LNCaP clone FGC (cell line): Measurements from ENCODE around the gene EML2.

Experiments used
- DNase-seq: peaks from one replicate; pipeline ENCODE4 v3.0.0-alpha.2; 2011; ENCODE audit warnings: low read depth
- H3K4me3 ChIP-seq: 2 replicates; pipeline ENCODE4 v1.5.1; 2011; ENCODE audit warnings: mild to moderate bottlenecking, low read depth, low read length, control low read depth
- TF ChIP-seq, protein P1 (sequence below): IDR thresholded peaks from 2 replicates; pipeline ENCODE4 v1.5.1; 2012; ENCODE audit warnings: mild to moderate bottlenecking; ENCODE audit not compliant: control insufficient read depth, insufficient read depth; ENCODE audit errors: extremely low read depth

Gene EML2

DNA sequence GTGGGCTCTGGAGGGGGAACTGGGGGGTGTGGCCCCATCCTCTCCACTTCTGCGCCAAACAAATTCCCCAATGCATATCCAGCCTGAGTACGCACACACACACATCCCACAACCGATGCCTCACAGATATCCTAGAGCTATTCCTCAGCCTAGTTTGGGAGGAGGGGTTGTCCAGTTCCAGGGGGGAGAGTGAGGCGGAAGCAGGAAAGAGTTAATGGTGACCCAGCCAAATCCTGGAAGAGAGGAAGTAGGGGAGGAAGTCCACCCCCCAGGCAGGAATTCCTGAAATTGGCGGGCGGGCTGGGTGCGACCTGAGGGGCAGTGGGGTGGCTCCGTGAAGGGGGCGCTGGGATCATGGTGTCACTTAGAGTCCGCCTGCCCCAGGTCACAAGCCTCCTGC, 38.1 kb downstream of the EML2 start:
- no peak overlapping the region for H3K4me3 ChIP-seq
- no peak for DNase-seq
- TF ChIP-seq, protein P1, sequence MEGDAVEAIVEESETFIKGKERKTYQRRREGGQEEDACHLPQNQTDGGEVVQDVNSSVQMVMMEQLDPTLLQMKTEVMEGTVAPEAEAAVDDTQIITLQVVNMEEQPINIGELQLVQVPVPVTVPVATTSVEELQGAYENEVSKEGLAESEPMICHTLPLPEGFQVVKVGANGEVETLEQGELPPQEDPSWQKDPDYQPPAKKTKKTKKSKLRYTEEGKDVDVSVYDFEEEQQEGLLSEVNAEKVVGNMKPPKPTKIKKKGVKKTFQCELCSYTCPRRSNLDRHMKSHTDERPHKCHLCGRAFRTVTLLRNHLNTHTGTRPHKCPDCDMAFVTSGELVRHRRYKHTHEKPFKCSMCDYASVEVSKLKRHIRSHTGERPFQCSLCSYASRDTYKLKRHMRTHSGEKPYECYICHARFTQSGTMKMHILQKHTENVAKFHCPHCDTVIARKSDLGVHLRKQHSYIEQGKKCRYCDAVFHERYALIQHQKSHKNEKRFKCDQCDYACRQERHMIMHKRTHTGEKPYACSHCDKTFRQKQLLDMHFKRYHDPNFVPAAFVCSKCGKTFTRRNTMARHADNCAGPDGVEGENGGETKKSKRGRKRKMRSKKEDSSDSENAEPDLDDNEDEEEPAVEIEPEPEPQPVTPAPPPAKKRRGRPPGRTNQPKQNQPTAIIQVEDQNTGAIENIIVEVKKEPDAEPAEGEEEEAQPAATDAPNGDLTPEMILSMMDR = no peak

DNA sequence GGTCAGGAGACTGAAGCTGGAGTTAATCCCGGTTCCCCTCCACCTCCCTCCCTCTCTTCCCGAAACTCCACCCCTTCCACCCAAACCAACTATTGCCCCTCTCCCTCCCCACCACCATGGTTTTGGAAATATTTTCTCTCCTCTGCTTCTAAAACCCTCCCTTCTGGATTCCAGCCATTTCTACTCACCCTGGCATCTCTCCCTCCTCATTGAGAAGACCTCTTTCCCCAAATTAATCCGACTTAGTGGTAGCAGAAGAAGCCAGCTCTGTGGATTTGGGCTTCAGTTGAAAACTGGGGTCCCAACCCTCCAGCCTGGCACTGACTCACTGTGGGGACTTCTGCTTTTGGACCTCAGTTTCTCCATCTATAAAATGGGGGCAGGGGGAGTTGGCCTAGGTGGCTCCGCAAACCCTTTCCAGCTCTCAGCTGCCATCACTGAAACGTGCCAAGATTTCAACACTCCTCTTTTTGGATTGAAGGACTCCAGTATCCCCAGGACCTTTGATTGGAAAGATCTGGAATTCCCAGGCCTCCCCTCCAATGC, 38.8 kb downstream of the EML2 start:
- no peak overlapping the region for H3K4me3 ChIP-seq
- TF ChIP-seq, protein P1 = no peak
- no peak for DNase-seq

DNA sequence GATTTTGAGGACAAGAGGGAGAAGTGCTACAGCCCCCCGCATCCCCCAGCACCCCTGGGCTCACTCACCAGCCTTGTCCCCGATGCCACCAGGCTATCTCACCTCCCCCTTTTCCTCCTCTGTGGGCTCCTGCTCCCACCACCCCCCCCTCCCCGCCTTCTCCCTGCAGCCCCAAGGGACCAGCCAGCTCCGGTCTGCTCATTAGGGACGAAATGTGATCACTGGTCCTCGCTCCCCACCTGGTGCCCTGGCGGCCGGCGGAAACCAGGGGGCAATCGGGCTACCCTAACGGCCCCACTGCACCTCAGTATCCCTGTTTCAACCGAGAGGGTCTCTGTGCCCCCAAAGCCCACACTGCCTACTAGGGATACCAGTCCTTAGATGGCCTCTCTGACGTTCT, 39.9 kb downstream of the EML2 start:
- TF ChIP-seq, protein P1 = no peak

DNA sequence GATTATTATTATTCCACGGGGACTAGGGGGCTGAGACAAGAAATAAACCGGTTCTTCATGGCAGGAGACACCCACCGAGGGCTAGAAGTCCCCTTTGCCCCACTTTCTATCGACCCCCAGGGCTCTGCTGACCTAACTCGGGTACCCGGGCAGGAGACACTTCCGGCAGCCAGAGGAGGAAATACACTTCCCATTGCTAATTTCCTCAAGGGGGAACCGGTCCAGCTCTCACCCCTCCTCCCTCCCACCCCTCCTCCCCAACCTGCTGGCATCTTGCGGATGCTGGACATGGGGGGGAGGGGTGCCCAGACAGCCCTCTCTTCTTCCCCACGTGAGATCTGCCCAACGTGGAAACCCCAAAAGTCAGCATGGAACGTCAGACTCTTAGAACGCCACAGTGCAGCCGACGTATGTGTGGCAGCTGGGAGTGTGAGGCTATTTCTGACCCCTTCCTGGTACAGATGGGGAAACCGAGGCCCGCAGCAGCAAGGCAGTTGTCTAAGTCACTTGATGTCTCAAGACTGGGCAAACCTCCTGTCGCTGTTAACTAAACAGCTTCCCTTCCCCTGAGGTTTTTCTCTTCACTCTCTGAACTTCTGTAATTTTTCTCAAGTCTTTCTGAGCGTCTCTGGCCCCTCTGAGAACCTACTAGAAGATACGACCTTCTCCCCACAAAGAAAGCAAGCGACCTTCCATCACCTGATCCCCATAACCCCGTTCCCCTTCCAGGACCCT, 40.8 kb downstream of the EML2 start:
- H3K4me3 ChIP-seq = no peak overlapping the region
- TF ChIP-seq, protein P1 = no peak
- DNase-seq = no peak

More for the DNA sequence above, 39.9 kb downstream of the EML2 start:
- no peak overlapping the region for H3K4me3 ChIP-seq
- no peak for DNase-seq

DNA sequence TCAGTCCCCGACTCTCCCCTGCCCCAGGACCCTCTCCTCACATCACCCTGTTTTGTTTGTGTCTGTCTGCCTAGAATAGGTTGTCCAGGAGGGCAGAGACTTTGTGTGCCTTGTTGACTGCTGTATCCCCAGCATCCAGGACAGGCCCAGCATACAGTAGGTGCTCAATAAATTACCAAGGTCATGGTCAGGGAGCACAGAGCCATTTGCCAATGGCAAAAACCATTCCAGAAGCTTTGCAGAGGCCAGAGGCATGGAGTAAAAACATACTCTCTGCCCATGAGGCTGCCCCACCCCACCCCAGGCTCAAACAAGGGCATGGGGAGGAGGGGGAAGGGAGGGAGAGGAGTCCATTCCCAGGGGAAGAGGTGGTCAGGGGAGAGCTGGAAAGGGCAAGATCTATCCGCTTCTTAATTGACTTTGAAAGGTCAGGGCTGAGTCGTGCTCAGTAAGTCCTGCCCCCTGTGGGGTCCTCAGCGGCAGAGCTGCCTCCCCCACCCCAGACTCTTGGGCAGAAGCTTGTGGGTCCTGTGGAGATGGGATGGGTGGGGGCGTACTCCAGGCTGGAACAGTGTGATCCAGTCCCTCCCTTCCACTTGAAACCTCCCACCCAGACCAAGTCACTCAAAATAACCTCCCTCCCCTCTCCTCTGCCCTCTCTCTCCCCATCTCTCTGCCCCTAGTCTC, 41.6 kb downstream of the EML2 start:
- no peak overlapping the region for H3K4me3 ChIP-seq
- TF ChIP-seq, protein P1 = no peak

DNA sequence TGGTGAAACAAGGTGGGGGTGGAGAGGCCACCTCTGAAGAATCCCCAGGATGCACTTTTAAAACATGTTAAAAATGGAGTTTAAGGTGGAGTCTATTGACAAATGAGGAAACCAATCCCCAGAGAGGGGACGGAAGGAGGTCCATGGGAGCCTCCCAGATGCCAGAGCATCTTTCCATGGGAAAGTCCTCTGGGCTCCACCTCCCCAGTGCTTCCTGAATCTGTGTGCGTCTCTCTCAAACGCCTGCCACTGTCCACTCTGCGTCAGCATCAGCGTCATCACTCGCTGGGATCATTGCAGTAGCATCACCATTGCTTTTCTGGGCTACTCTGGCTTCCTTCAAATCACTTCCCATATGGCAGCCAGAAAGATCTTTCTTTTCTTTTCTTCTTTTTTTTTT, 43.4 kb downstream of the EML2 start:
- TF ChIP-seq, protein P1 = no peak
- DNase-seq = no peak
- H3K4me3 ChIP-seq = no peak overlapping the region

More for the DNA sequence above, 41.6 kb downstream of the EML2 start:
- DNase-seq = no peak
